ENCODE data around the gene ACP1.

- no peak for TF ChIP-seq CTCF (IDR thresholded peaks at IDR 0.05 in 2 of 3, conservative IDR thresholded peaks at IDR 0.05 in 1 of 3; ENCODE audit: control insufficient read depth in 2 of 3, extremely low read depth in 1 of 3, insufficient read depth in 1 of 3, low read depth in 3 of 3, low read length in 3 of 3)
- TF ChIP-seq ZBTB33 (IDR thresholded peaks at IDR 0.05): no peak
- TF ChIP-seq LARP7 (IDR thresholded peaks at IDR 0.05): no peak
- TF ChIP-seq USF2 (IDR thresholded peaks at IDR 0.05; ENCODE audit: borderline replicate concordance, low read depth, low read length): no peak
- no peak for TF ChIP-seq ELK1 (IDR thresholded peaks at IDR 0.05; ENCODE audit: low read depth, low read length)
- no peak for TF ChIP-seq ZNF207 (IDR thresholded peaks at IDR 0.05; ENCODE audit: borderline replicate concordance)
- TF ChIP-seq E2F4 (IDR thresholded peaks at IDR 0.05; ENCODE audit: low read depth, low read length): no peak
- no peak for TF ChIP-seq NFXL1 (IDR thresholded peaks at IDR 0.05; ENCODE audit: borderline replicate concordance)
- no peak for TF ChIP-seq POLR2A (IDR thresholded peaks at IDR 0.05; ENCODE audit: low read depth, low read length)
- no peak for TF ChIP-seq JUND (IDR thresholded peaks at IDR 0.05; ENCODE audit: low read depth, low read length)
These were observed 20.8 kb downstream of the ACP1 start for GRCh38 chr2:285531-285930.
